Esophagus muscularis mucosa (tissue), 4 donors: ENCODE results near the gene BTBD1.

Experiments
- EP300 ChIP-seq: sonication (generic); formaldehyde crosslinking; IDR thresholded peaks from one replicate; pipeline ENCODE4 v1.6.1; 2017; ENCODE audit warnings: antibody characterized with exemption
- POLR2AphosphoS5 ChIP-seq, 2 donors: sonication (generic); formaldehyde crosslinking; IDR thresholded peaks; one replicate each; pipeline ENCODE4 v1.6.1; 2017; ENCODE audit warnings: antibody characterized with exemption in 2 of 2
- TF ChIP-seq, protein P1 (sequence below), 3 experiments: fragments of 200-600 bp in 2 of 3; fragments of 450-650 bp in 1 of 3; sonication (generic) in 2 of 3; IDR thresholded peaks; one replicate each; pipeline ENCODE4 v1.5.1; 2017 to 2019; ENCODE audit warnings: antibody characterized with exemption in 3 of 3, mild to moderate bottlenecking in 2 of 3, moderate library complexity in 1 of 3

DNA sequence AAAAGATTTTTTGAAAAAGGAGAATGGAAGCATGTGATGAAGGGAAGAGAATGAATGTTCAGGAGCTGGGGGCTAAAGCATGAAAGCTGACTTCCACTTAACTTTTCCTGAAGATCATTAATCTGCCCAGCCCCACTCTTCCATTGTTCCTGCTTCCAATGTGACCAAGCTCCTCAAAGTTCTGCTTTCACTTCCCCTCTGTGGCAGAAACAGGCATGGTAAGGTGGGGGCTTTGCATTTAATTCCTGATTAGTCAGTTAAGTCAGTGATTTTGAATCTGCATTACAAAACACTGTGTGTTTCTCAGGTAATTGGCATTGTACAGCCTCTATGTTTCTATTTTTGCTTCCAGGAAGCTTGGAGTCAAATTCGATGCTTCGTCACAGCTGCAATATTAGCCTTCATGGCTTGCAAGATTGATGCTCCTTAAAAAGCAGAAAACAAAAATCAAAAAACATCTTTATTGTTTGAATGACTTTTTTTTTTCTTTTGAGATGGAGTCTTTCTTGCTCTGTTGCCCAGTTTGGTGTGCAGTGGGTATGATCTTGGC, 33.1 kb upstream of the BTBD1 start:
- TF ChIP-seq POLR2AphosphoS5 (IDR thresholded peaks at IDR 0.05) (no peak), EP300 (no peak)
- TF ChIP-seq, protein P1, sequence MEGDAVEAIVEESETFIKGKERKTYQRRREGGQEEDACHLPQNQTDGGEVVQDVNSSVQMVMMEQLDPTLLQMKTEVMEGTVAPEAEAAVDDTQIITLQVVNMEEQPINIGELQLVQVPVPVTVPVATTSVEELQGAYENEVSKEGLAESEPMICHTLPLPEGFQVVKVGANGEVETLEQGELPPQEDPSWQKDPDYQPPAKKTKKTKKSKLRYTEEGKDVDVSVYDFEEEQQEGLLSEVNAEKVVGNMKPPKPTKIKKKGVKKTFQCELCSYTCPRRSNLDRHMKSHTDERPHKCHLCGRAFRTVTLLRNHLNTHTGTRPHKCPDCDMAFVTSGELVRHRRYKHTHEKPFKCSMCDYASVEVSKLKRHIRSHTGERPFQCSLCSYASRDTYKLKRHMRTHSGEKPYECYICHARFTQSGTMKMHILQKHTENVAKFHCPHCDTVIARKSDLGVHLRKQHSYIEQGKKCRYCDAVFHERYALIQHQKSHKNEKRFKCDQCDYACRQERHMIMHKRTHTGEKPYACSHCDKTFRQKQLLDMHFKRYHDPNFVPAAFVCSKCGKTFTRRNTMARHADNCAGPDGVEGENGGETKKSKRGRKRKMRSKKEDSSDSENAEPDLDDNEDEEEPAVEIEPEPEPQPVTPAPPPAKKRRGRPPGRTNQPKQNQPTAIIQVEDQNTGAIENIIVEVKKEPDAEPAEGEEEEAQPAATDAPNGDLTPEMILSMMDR (IDR thresholded peaks at IDR 0.05) = no peak
